ENCODE data around the gene KLHL36.

The KLHL36 gene

GRCh38 chr16:84633622-84634021 is 14.7 kb upstream of the KLHL36 start:
- no peak for DNase-seq (ENCODE audit: low read depth)
- no peak for TF ChIP-seq CTCF (IDR thresholded peaks at IDR 0.05; ENCODE audit: insufficient read depth, low read depth, low read length, missing control alignments)

DNA sequence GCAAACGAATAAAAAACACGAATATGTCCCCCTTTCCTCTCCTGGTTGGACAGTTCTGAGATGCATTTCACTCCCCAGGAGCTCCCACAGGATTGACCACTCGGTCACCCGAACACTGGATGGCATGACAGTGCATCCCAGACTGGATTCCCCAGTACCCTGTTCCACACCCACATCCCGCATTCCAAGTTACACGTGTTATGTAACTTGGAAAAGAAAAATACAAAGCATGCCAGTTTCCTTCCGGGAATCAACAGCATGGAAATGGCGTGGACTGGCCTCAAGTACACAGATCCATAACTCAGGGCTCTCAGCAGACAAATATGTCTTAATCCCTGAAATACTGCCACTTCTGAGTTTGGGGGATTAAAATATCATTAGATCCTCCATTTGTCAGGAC is 12.6 kb upstream of the KLHL36 start:
- DNase-seq (ENCODE audit: low read depth) = no peak
- TF ChIP-seq CTCF (IDR thresholded peaks at IDR 0.05; ENCODE audit: insufficient read depth, low read depth, low read length, missing control alignments) = no peak
- H3K4me3 ChIP-seq (ENCODE audit: low read depth, low read length) = no peak overlapping the region

More at GRCh38 chr16:84633622-84634021, 14.7 kb upstream of the KLHL36 start:
- H3K4me3 ChIP-seq (ENCODE audit: low read depth, low read length) = no peak overlapping the region

DNA sequence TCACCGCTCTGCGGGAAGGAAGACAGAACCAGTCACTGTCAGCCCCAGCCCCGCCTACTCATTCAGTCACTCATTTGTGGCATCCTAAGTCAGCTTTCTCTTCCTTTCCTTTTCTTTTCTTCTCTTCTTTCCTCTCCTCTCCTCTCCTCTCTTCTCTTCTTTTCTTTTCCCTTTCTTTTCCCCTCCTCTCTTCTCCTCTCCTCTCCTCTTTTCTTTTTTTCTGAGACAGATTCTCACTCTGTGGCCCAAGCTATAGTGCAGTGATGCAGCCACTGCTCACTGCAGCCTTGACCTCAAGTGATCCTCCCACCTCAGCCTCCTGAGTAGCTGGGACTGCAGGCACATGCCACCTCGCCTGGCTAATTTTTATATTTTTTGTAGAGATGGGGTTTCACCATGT is 10.6 kb upstream of the KLHL36 start:
- H3K4me3 ChIP-seq (ENCODE audit: low read depth, low read length) = no peak overlapping the region
- DNase-seq (ENCODE audit: low read depth) = no peak
- TF ChIP-seq CTCF (IDR thresholded peaks at IDR 0.05; ENCODE audit: insufficient read depth, low read depth, low read length, missing control alignments) = no peak

DNA sequence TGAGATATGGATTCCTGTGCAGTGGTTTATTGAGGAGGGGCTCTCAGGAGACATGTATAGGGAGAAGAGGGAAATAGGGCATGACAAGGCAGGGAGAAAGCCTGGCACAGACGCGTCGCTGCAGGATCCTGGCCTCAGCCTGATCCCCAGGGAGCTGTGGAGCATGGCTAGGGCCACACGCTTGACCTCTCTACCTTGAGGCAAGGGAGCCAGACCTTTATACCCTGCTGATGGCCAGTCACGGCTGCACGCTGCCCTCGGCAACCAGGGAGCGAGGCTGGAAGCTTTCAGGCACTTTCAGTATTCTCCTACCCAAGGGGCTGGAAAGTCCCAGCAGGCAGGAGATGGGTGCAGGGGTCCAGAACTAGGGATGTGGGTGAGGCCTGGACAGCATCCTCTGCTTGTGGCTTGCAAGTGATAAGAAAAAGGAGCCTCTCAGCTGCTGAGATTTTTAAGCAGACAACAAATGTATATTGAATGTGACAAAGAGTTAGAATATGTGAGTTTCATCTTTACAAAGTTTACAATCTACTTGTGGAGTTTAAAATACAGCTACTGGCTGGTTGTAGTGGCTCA is 10.0 kb upstream of the KLHL36 start:
- no peak for DNase-seq (ENCODE audit: low read depth)
- no peak overlapping the region for H3K4me3 ChIP-seq (ENCODE audit: low read depth, low read length)

DNA sequence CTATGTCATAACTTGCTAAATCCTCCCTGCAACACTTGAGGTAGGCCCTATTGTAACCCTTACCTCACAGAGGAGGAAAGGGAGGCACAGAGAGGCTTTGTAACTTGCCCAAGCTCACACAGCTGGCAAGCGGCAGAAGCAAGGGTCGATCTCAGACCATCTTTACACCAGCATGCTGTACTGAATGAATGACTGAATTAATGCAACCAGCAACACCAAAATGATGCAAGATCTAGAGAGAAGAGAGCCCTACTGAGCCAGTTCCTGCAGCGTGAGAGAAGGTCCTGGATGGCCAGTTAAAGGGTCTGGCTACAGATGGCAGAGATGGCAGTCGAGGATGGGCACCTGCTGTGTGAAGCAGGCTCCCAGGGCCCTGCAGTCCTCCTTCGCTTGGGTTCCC is 8.2 kb upstream of the KLHL36 start:
- no peak for DNase-seq (ENCODE audit: low read depth)
- TF ChIP-seq CTCF (IDR thresholded peaks at IDR 0.05; ENCODE audit: insufficient read depth, low read depth, low read length, missing control alignments) = no peak
- H3K4me3 ChIP-seq (ENCODE audit: low read depth, low read length) = no peak overlapping the region

More for the DNA sequence above, 10.0 kb upstream of the KLHL36 start:
- TF ChIP-seq CTCF (IDR thresholded peaks at IDR 0.05; ENCODE audit: insufficient read depth, low read depth, low read length, missing control alignments) = no peak

DNA sequence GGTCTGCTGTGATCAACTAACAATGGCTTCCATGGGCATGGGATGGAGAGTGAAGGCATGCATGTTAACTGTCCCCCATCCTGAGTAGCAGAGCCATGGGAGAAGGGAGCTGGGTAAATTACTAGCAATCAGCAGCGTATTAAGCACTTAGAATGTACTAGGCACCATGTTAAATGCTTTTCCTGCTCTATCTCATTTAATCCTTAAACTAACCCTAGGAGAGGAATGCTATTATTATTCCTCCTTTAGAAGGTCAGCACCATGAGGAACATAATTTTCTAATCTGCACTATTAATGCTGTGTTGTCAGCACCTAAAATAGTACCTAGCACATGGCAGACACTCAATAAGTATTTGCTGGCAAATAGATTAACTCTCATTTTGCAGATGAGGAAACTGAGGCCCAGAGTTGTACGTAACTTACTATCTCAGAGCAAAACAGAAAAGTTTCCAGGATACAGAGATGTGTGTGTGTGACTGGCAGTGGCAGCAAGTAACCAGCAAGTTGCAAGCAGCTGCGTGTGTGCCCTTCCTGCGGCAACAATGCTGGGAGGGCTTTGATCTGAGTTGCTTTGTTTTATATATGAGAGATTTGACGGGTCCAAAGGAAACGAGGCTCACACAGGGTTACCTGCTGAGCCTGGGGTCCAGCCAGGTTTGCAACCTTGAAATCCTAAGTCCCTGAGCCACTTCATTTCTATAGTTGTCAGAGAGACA is 6.5 kb upstream of the KLHL36 start:
- no peak for TF ChIP-seq CTCF (IDR thresholded peaks at IDR 0.05; ENCODE audit: insufficient read depth, low read depth, low read length, missing control alignments)

DNA sequence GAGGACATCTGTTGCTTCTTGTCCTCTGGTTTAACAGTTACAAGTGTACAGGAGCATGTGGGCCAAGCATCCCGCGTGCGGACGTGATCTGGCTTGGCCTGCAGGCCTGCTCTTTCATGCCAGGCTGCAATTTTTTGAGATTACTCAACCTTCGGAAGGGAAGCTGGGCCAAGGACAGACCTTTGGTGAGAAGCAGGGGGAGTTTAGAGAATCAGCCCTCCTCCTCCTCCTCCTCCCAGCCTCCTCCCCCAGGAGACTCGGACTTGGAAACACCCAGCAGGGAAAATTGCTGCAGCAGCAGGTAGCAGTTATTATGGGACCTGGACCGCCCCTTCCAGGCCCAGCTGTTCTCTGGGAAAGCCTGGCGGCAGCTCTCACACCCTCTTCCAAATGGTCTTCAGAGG is 5.1 kb upstream of the KLHL36 start:
- TF ChIP-seq CTCF (IDR thresholded peaks at IDR 0.05; ENCODE audit: insufficient read depth, low read depth, low read length, missing control alignments) = no peak
- H3K4me3 ChIP-seq (ENCODE audit: low read depth, low read length) = no peak overlapping the region
- DNase-seq (ENCODE audit: low read depth) = no peak

More for the DNA sequence above, 6.5 kb upstream of the KLHL36 start:
- H3K4me3 ChIP-seq (ENCODE audit: low read depth, low read length) = peak overlapping the region; percentile 47
- no peak for DNase-seq (ENCODE audit: low read depth)
